H1 (cell line): ENCODE data around the gene DIS3L. TPM values are rescaled to one million over a fixed set of nuclear protein-coding genes. Genes with fewer than 3 reads are reported as not detected.

Source experiments
- CTCF ChIA-PET: fragments of 300-600 bp; sonication (Branson Sonifier 250); formaldehyde crosslinking; loops from one replicate; lab custom pipeline; 2021; ENCODE audit not compliant: partially characterized antibody; lab: Charles Lee
- POLR2A ChIA-PET: fragments of 300-600 bp; sonication (Branson Sonifier 250); formaldehyde crosslinking; loops from one replicate; lab custom pipeline; 2021; ENCODE audit warnings: inconsistent platforms; ENCODE audit not compliant: partially characterized antibody; lab: Charles Lee
- DNase-seq, 2 experiments: peaks; one replicate each; pipeline versions ENCODE4 v3.0.0 to v3.0.0-alpha.2; 2010 to 2022; ENCODE audit warnings: low spot score in 2 of 2, low read depth in 1 of 2, mixed read lengths in 1 of 2
- FAIRE-seq: peaks from 2 replicates; lab custom pipeline; 2011; peaks lifted over from hg19 to GRCh38; lab: Jason Lieb, UNC
- H2AFZ ChIP-seq: 2 replicates; pipeline ENCODE4 v1.8.1; 2012; ENCODE audit warnings: low read length, inconsistent platforms
- H2AK5ac ChIP-seq: 2 replicates; pipeline ENCODE4 v1.6.1; 2013; ENCODE audit warnings: low read depth, low read length
- H2BK120ac ChIP-seq: replicated peaks from 2 replicates; pipeline ENCODE3; 2013; ENCODE audit warnings: low read depth, low read length, inconsistent platforms
- H2BK12ac ChIP-seq: 2 replicates; pipeline ENCODE4 v1.6.1; 2013; ENCODE audit warnings: low read depth, low read length
- H2BK15ac ChIP-seq: 2 replicates; pipeline ENCODE4 v1.6.1; 2013; ENCODE audit warnings: low read length
- H2BK20ac ChIP-seq: 2 replicates; pipeline ENCODE4 v1.6.1; 2013; ENCODE audit warnings: low read length
- H2BK5ac ChIP-seq: 2 replicates; pipeline ENCODE4 v1.6.1; 2013; ENCODE audit warnings: low read depth, low read length
- H3K14ac ChIP-seq: 2 replicates; pipeline ENCODE4 v1.6.1; 2013; ENCODE audit warnings: inconsistent platforms; ENCODE audit not compliant: insufficient read length
- H3K18ac ChIP-seq: 2 replicates; pipeline ENCODE4 v1.6.1; 2013; ENCODE audit warnings: low read length; ENCODE audit errors: extremely low read depth
- H3K23ac ChIP-seq: 2 replicates; pipeline ENCODE4 v1.6.1; 2013; ENCODE audit warnings: inconsistent platforms; ENCODE audit not compliant: insufficient read length
- H3K23me2 ChIP-seq: 2 replicates; pipeline ENCODE4 v1.6.1; 2013; ENCODE audit warnings: low read depth, low read length
- H3K27ac ChIP-seq: 2 replicates; pipeline ENCODE4 v1.6.1; 2011; ENCODE audit warnings: low read depth, low read length, inconsistent platforms
- H3K27me3 ChIP-seq, 4 experiments: replicated peaks in 1 of 4; 1 replicate in 1 of 4; 2 replicates in 3 of 4; pipeline versions ENCODE4 v1.6.1 to v1.8.1; 2011 to 2013; ENCODE audit warnings: low read length in 3 of 4, mild to moderate bottlenecking in 3 of 4, inconsistent platforms in 2 of 4, mixed read lengths in 2 of 4, moderate library complexity in 1 of 4; ENCODE audit not compliant: control insufficient read depth in 3 of 4, insufficient read depth in 3 of 4; ENCODE audit errors: extremely low read depth in 1 of 4
- H3K36me3 ChIP-seq, 4 experiments: 2 replicates each; pipeline versions ENCODE4 v1.6.1 to v1.8.1; 2011 to 2013; ENCODE audit warnings: mild to moderate bottlenecking in 4 of 4, low read length in 3 of 4, moderate library complexity in 2 of 4, control low read depth in 1 of 4, inconsistent platforms in 1 of 4; ENCODE audit not compliant: insufficient read depth in 4 of 4, control insufficient read depth in 2 of 4
- H3K4ac ChIP-seq: replicated peaks from 2 replicates; pipeline ENCODE3; 2013; ENCODE audit warnings: low read length, low read depth, mixed read lengths, inconsistent platforms; ENCODE audit not compliant: insufficient read length
- H3K4me1 ChIP-seq, 4 experiments: replicated peaks in 1 of 4; 1 replicate in 1 of 4; 2 replicates in 3 of 4; pipeline versions ENCODE4 v1.6.1 to v1.8.1; 2011 to 2013; ENCODE audit warnings: low read length in 3 of 4, inconsistent platforms in 2 of 4, mixed read lengths in 1 of 4; ENCODE audit not compliant: insufficient read depth in 4 of 4, control insufficient read depth in 3 of 4
- H3K4me2 ChIP-seq, 2 experiments: 2 replicates each; pipeline versions ENCODE4 v1.6.1 to v1.8.1; 2011 to 2013; ENCODE audit warnings: low read depth in 2 of 2, low read length in 2 of 2, control low read depth in 1 of 2, inconsistent platforms in 1 of 2, mild to moderate bottlenecking in 1 of 2; ENCODE audit not compliant: insufficient read depth in 1 of 2
- H3K4me3 ChIP-seq, 4 experiments: fragments of 200-600, 300-600 bp in 1 of 4; sonication (generic), shearing (Covaris generic), sonication (Bioruptor Twin) in 1 of 4; 2 replicates each; pipeline versions ENCODE4 v1.5.1 to v1.8.1; 2011 to 2016; ENCODE audit warnings: low read length in 4 of 4, low read depth in 3 of 4, control low read depth in 2 of 4, inconsistent platforms in 2 of 4, mild to moderate bottlenecking in 2 of 4, mixed read lengths in 1 of 4, moderate library complexity in 1 of 4; ENCODE audit not compliant: insufficient read depth in 2 of 4; ENCODE audit errors: extremely low read depth in 1 of 4
- H3K56ac ChIP-seq: replicated peaks from 2 replicates; pipeline ENCODE3; 2013; ENCODE audit warnings: low read depth, mild to moderate bottlenecking, mixed read lengths, low read length, inconsistent platforms; ENCODE audit not compliant: insufficient read length
- H3K79me1 ChIP-seq: 2 replicates; pipeline ENCODE4 v1.6.1; 2013; ENCODE audit warnings: low read depth, low read length, control low read depth
- H3K79me2 ChIP-seq, 2 experiments: 2 replicates each; pipeline versions ENCODE4 v1.6.1 to v1.8.1; 2012 to 2013; ENCODE audit warnings: low read length in 2 of 2, mild to moderate bottlenecking in 2 of 2, inconsistent platforms in 1 of 2; ENCODE audit not compliant: insufficient read depth in 2 of 2, control insufficient read depth in 1 of 2
- H3K9ac ChIP-seq, 4 experiments: replicated peaks in 1 of 4; 1 replicate in 1 of 4; 2 replicates in 3 of 4; pipeline versions ENCODE4 v1.6.1 to v1.8.1; 2011 to 2013; ENCODE audit warnings: low read depth in 3 of 4, low read length in 3 of 4, control low read depth in 2 of 4, mild to moderate bottlenecking in 2 of 4, moderate library complexity in 2 of 4, inconsistent platforms in 1 of 4; ENCODE audit errors: extremely low read depth in 1 of 4
- H3K9me3 ChIP-seq, 2 experiments: 2 replicates each; pipeline versions ENCODE4 v1.6.1 to v1.8.1; 2012 to 2013; ENCODE audit warnings: mild to moderate bottlenecking in 2 of 2, moderate library complexity in 2 of 2, control low read depth in 1 of 2, inconsistent platforms in 1 of 2, low read depth in 1 of 2, low read length in 1 of 2, mixed read lengths in 1 of 2; ENCODE audit not compliant: insufficient read depth in 2 of 2
- H4K20me1 ChIP-seq, 2 experiments: replicated peaks in 1 of 2; 2 replicates each; pipeline versions ENCODE3 to v1.8.1; 2011 to 2013; ENCODE audit warnings: inconsistent platforms in 2 of 2, low read length in 2 of 2, mild to moderate bottlenecking in 1 of 2; ENCODE audit not compliant: insufficient read depth in 2 of 2, control insufficient read depth in 1 of 2
- H4K5ac ChIP-seq: 2 replicates; pipeline ENCODE4 v1.6.1; 2013; ENCODE audit warnings: low read length, low read depth, mixed read lengths, inconsistent platforms; ENCODE audit not compliant: insufficient read length
- H4K8ac ChIP-seq: 2 replicates; pipeline ENCODE4 v1.8.0; 2013; ENCODE audit warnings: mild to moderate bottlenecking, moderate library complexity, low read length, inconsistent platforms; ENCODE audit not compliant: insufficient read depth; ENCODE audit errors: extremely low read depth
- H4K91ac ChIP-seq: replicated peaks from 2 replicates; pipeline ENCODE3; 2013; ENCODE audit warnings: low read length, mixed read lengths, inconsistent platforms; ENCODE audit not compliant: insufficient read length
- CBX5 ChIP-seq: fragments of 300-800, 300-1000 bp; sonication (generic); IDR thresholded peaks from 2 replicates; pipeline ENCODE4 v1.7.1; 2016; ENCODE audit warnings: antibody characterized with exemption, low read length, low read depth
- CHD2 ChIP-seq: IDR thresholded peaks from 2 replicates; pipeline ENCODE4 v1.6.1; 2012; ENCODE audit warnings: low read length, improper control_type of control experiment
- HDAC6 ChIP-seq: IDR thresholded peaks from one replicate; pipeline ENCODE4 v1.7.1; 2012; ENCODE audit warnings: low read depth, mild to moderate bottlenecking, inconsistent platforms, low read length, moderate library complexity
- SAP30 ChIP-seq: fragments of 300-600 bp; sonication (generic); IDR thresholded peaks from 2 replicates; pipeline ENCODE4 v1.7.1; 2012; ENCODE audit warnings: low read length, moderate library complexity, mild to moderate bottlenecking, inconsistent platforms; ENCODE audit not compliant: insufficient read depth, insufficient replicate concordance
- SIN3A ChIP-seq, 2 experiments: IDR thresholded peaks in 1 of 2; conservative IDR thresholded peaks in 1 of 2; 2 replicates each; pipeline ENCODE4 v1.6.1; 2011 to 2012; ENCODE audit warnings: low read length in 2 of 2, improper control_type of control experiment in 1 of 2, low read depth in 1 of 2, mild to moderate bottlenecking in 1 of 2
- SP2 ChIP-seq: IDR thresholded peaks from 2 replicates; pipeline ENCODE4 v1.6.1; 2012; ENCODE audit warnings: mild to moderate bottlenecking, low read length, inconsistent platforms
- TEAD4 ChIP-seq: IDR thresholded peaks from 2 replicates; pipeline ENCODE4 v1.6.1; 2012; ENCODE audit warnings: low read depth, low read length, inconsistent platforms, mixed read lengths
- WGBS, 2 experiments: shearing (Covaris generic) in 1 of 2; methylation state at CpG; one replicate each; pipeline versions ENCODE4 v1.1.6 to v1.1.7; 2013 to 2015; ENCODE audit warnings: low lambda C conversion rate in 2 of 2, mixed read lengths in 2 of 2, inconsistent platforms in 1 of 2, low coverage in 1 of 2, missing lambda C conversion rate in 1 of 2; ENCODE audit not compliant: insufficient replicate concordance in 2 of 2, insufficient coverage in 1 of 2, insufficient read length in 1 of 2; ENCODE audit errors: extremely low coverage in 1 of 2, missing lambda C conversion rate in 1 of 2; 5-methylcytosine and 5-hydroxymethylcytosine counted together
- polyA plus RNA-seq, 7 experiments: library from polyadenylated mRNA; depleted of rRNA in 3 of 7; stranded (reverse) in 5 of 7; unstranded in 2 of 7; fragments of >200 nt in 5 of 7; fragments of 200-250 nt in 2 of 7; gene quantifications; 1 replicate in 5 of 7; 2 replicates in 1 of 7; 4 replicates in 1 of 7; pipeline versions ENCODE4 v1.2.1 to v1.2.3, GENCODE V29; 2011 to 2013; ENCODE audit warnings: missing spikeins in 2 of 7, mixed read lengths in 2 of 7
- total RNA-seq: library from RNA; stranded (reverse); fragmentation: NEBNext Ultra II Directional; extraction: Animal tissue kit (Norgen Biotek cat#: 25700); gene quantifications from 2 replicates; pipeline ENCODE4 v1.2.1, GENCODE V29; 2021
- TF ChIP-seq, protein P1 (sequence below), 3 experiments: IDR thresholded peaks; 1 replicate in 2 of 3; 2 replicates in 1 of 3; pipeline versions ENCODE4 v1.5.1 to v1.6.1; 2011; ENCODE audit warnings: low read length in 3 of 3, mild to moderate bottlenecking in 3 of 3, inconsistent platforms in 2 of 3, low read depth in 1 of 3, moderate library complexity in 1 of 3; ENCODE audit not compliant: insufficient read depth in 1 of 3; ENCODE audit errors: control extremely low read depth in 1 of 3
- TF ChIP-seq, protein P2 (sequence below): IDR thresholded peaks from 2 replicates; pipeline ENCODE4 v1.6.1; 2011; ENCODE audit warnings: low read length, improper control_type of control experiment

The DIS3L gene
- total and polyA plus RNA-seq, 2 of the 8 experiments (the other 6 are each of a cell fraction or from before 2014, with no cell fraction given) = 8.7 to 25.0 TPM

GRCh38 chr15:66308531-66308930, 15.2 kb downstream of the DIS3L start:
- ChIA-PET POLR2A (no interaction called here), CTCF (interaction anchor here (0.8 to 1.2 kb wide), 4 partner anchors 19 to 211 kb away, joined by 3 read pairs; no protein-coding TSS in a partner anchor)
- Histone ChIP-seq H3K4me1 (peaks cover 0 to 2% (median 0%) of the 10 kb centered on the region in 4 experiments; a peak in 1 of 7 replicates), H3K27ac (no peak overlapping the region), H4K8ac (no peak overlapping the region), H3K14ac (no peak overlapping the region), H3K56ac (no peak overlapping the region), H3K4ac (no peak overlapping the region), H4K5ac (no peak overlapping the region), H4K91ac (no peak overlapping the region), H2AK5ac (no peak overlapping the region), H2BK120ac (no peak overlapping the region), H2BK5ac (no peak overlapping the region), H3K79me1 (no peaks in the 10 kb centered on the region), H3K18ac (no peak overlapping the region), H3K9me3 (no peaks in the 10 kb centered on the region), H3K79me2 (no peaks in the 10 kb centered on the region), H4K20me1 (peaks cover 0 to 2% of the 10 kb centered on the region in 2 experiments), H3K4me2 (no peak overlapping the region), H3K9ac (no peak overlapping the region), H3K4me3 (no peak overlapping the region), H2BK15ac (no peak overlapping the region), H2AFZ (no peak overlapping the region), H3K36me3 (peaks cover 0 to 19% (median 12%) of the 10 kb centered on the region in 4 experiments; a peak in 6 of 8 replicates), H3K23ac (no peak overlapping the region), H2BK20ac (no peak overlapping the region), H3K27me3 (no peaks in the 10 kb centered on the region), H2BK12ac (no peak overlapping the region), H3K23me2 (no peaks in the 10 kb centered on the region)
- DNase-seq (no peak), FAIRE-seq (no peak)
- WGBS, 2 experiments = 87% methylated on average over 3 of the region's 3 CpGs; no CpG with 5 or more reads in 1 of the 2 experiments
- TF ChIP-seq, protein P1, sequence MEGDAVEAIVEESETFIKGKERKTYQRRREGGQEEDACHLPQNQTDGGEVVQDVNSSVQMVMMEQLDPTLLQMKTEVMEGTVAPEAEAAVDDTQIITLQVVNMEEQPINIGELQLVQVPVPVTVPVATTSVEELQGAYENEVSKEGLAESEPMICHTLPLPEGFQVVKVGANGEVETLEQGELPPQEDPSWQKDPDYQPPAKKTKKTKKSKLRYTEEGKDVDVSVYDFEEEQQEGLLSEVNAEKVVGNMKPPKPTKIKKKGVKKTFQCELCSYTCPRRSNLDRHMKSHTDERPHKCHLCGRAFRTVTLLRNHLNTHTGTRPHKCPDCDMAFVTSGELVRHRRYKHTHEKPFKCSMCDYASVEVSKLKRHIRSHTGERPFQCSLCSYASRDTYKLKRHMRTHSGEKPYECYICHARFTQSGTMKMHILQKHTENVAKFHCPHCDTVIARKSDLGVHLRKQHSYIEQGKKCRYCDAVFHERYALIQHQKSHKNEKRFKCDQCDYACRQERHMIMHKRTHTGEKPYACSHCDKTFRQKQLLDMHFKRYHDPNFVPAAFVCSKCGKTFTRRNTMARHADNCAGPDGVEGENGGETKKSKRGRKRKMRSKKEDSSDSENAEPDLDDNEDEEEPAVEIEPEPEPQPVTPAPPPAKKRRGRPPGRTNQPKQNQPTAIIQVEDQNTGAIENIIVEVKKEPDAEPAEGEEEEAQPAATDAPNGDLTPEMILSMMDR (IDR thresholded peaks at IDR 0.05; ENCODE audit: control extremely low read depth in 1 of 3, insufficient read depth in 1 of 3, low read depth in 1 of 3, low read length in 3 of 3) = no peak
- TF ChIP-seq CHD2 = no peak
- no peak for TF ChIP-seq TEAD4
- no peak for TF ChIP-seq HDAC6
- TF ChIP-seq SAP30 = no peak
- no peak for TF ChIP-seq SP2
- no peak for TF ChIP-seq SIN3A (conservative IDR thresholded peaks at IDR 0.05 in 1 of 2, IDR thresholded peaks at IDR 0.05 in 1 of 2; ENCODE audit: low read depth in 1 of 2, low read length in 2 of 2)
- no peak for TF ChIP-seq CBX5
- TF ChIP-seq, protein P2, sequence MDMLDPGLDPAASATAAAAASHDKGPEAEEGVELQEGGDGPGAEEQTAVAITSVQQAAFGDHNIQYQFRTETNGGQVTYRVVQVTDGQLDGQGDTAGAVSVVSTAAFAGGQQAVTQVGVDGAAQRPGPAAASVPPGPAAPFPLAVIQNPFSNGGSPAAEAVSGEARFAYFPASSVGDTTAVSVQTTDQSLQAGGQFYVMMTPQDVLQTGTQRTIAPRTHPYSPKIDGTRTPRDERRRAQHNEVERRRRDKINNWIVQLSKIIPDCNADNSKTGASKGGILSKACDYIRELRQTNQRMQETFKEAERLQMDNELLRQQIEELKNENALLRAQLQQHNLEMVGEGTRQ = no peak
